Activated CD4-positive, alpha-beta T cell treated with anti-CD3 and anti-CD28 coated beads, Interleukin-2, amount 10 ng/mL, durations not matched to agents 24 days and 14 days (primary cell): ENCODE data around the gene NLGN1. TPM values are rescaled to one million over a fixed set of nuclear protein-coding genes. Genes with fewer than 3 reads are reported as not detected.

Experiments used
- DNase-seq: peaks from one replicate; pipeline ENCODE4 v3.0.0; 2022
- H3K27ac Mint-ChIP-seq: one replicate; pipeline ENCODE4 v1.8.0; 2022; ENCODE audit warnings: mild to moderate bottlenecking, mixed read lengths
- H3K27me3 Mint-ChIP-seq: one replicate; pipeline ENCODE4 v1.8.0; 2022; ENCODE audit warnings: mixed read lengths
- H3K36me3 Mint-ChIP-seq: one replicate; pipeline ENCODE4 v1.8.0; 2022; ENCODE audit warnings: low read depth, mild to moderate bottlenecking, mixed read lengths
- H3K4me1 Mint-ChIP-seq: one replicate; pipeline ENCODE4 v1.8.0; 2021; ENCODE audit warnings: mixed read lengths
- H3K4me3 Mint-ChIP-seq: one replicate; pipeline ENCODE4 v1.8.0; 2022; ENCODE audit warnings: mild to moderate bottlenecking, moderate library complexity, mixed read lengths
- H3K9me3 Mint-ChIP-seq: one replicate; pipeline ENCODE4 v1.8.0; 2021; ENCODE audit warnings: mixed read lengths
- intact Hi-C: fragments of 100-400 bp; cut with micrococcal nuclease; formaldehyde crosslinking; loops from one replicate; pipeline ENCODE4 v1.15.1; 2023
- total RNA-seq: library from RNA; stranded (reverse); gene quantifications from 2 replicates; pipeline ENCODE4 v1.2.3, GENCODE V29; 2022

The NLGN1 gene
- total RNA-seq, 1 donor from 2014 or later, result not detected

- Mint-ChIP-seq H3K4me1 (no peaks in the 10 kb centered on the region), H3K27ac (no peak overlapping the region), H3K9me3 (no peaks in the 10 kb centered on the region), H3K36me3 (no peaks in the 10 kb centered on the region), H3K4me3 (no peak overlapping the region), H3K27me3 (no peaks in the 10 kb centered on the region)
- no peak for DNase-seq
- intact Hi-C loops, result no loop called here
Measured at GRCh38 chr3:173552526-173552925, 155.0 kb downstream of the NLGN1 start.

GRCh38 chr3:173553635-173554280 lies 156.2 kb downstream of the NLGN1 start:
- Mint-ChIP-seq H3K27ac (no peak overlapping the region), H3K4me3 (no peak overlapping the region), H3K4me1 (no peaks in the 10 kb centered on the region), H3K36me3 (no peaks in the 10 kb centered on the region), H3K27me3 (no peaks in the 10 kb centered on the region), H3K9me3 (no peaks in the 10 kb centered on the region)
- intact Hi-C loops, result no loop called here
- DNase-seq, result no peak

- H3K4me1 Mint-ChIP-seq, result no peaks in the 10 kb centered on the region
- intact Hi-C loops, result no loop called here
- no peaks in the 10 kb centered on the region for H3K27me3 Mint-ChIP-seq
- H3K4me3 Mint-ChIP-seq, result no peak overlapping the region
- H3K9me3 Mint-ChIP-seq, result no peaks in the 10 kb centered on the region
- H3K36me3 Mint-ChIP-seq, result no peaks in the 10 kb centered on the region
- H3K27ac Mint-ChIP-seq, result no peak overlapping the region
- no peak for DNase-seq
Measured at GRCh38 chr3:173556546-173556945, 159.0 kb downstream of the NLGN1 start.

DNA sequence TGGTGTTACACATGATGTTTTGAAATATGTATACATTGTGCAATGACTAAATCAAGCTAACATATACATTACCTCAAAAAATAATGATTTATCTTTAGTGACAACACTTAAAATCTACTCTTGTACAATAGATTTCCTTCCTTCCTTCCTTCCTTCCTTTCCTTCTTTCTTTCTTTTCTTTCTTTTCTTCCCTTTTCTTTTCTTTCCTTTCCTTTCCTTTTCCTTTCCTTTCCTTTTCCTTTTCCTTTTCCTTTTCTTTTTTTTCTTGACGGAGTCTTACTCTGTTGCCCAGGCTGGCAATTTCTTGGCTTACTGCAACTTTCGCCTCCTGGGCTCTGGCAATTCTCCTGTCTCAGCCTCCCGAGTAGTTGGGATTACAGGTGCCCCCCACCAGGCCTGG lies 170.5 kb downstream of the NLGN1 start:
- Mint-ChIP-seq H3K9me3 (no peaks in the 10 kb centered on the region), H3K36me3 (no peaks in the 10 kb centered on the region), H3K27me3 (no peaks in the 10 kb centered on the region), H3K27ac (no peak overlapping the region), H3K4me3 (no peak overlapping the region), H3K4me1 (no peaks in the 10 kb centered on the region)
- DNase-seq, result no peak
- intact Hi-C loops, result no loop called here

DNA sequence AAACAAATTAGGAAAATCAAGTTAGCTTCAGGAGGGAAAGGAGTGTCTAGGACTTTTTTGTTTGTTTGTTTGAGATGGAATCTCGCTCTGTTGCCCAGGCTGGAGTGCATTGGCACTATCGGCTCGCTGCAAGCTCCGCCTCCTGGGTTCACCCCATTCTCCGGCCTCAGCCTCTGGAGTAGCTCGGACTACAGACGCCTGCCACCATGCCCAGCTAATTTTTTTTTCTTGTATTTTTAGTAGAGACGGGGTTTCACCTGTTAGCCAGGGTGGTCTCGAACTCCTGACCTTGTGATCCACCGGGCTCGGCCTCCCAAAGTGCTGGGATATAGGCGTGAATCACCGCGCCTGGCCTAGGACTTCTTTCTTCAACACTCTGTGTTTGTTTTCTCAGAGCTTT lies 171.1 kb downstream of the NLGN1 start:
- Mint-ChIP-seq H3K27ac (no peak overlapping the region), H3K4me3 (no peak overlapping the region), H3K4me1 (no peaks in the 10 kb centered on the region), H3K36me3 (no peaks in the 10 kb centered on the region), H3K27me3 (no peaks in the 10 kb centered on the region), H3K9me3 (no peaks in the 10 kb centered on the region)
- DNase-seq, result no peak
- intact Hi-C loops, result no loop called here

- no peaks in the 10 kb centered on the region for H3K36me3 Mint-ChIP-seq
- intact Hi-C loops, result no loop called here
- H3K27me3 Mint-ChIP-seq, result peaks cover 24% of the 10 kb centered on the region
- no peaks in the 10 kb centered on the region for H3K9me3 Mint-ChIP-seq
- no peak overlapping the region for H3K4me3 Mint-ChIP-seq
- H3K4me1 Mint-ChIP-seq, result peaks cover 8% of the 10 kb centered on the region
- DNase-seq, result no peak
- H3K27ac Mint-ChIP-seq, result no peak overlapping the region
Measured at GRCh38 chr3:173583496-173583895, 186.0 kb downstream of the NLGN1 start.

DNA sequence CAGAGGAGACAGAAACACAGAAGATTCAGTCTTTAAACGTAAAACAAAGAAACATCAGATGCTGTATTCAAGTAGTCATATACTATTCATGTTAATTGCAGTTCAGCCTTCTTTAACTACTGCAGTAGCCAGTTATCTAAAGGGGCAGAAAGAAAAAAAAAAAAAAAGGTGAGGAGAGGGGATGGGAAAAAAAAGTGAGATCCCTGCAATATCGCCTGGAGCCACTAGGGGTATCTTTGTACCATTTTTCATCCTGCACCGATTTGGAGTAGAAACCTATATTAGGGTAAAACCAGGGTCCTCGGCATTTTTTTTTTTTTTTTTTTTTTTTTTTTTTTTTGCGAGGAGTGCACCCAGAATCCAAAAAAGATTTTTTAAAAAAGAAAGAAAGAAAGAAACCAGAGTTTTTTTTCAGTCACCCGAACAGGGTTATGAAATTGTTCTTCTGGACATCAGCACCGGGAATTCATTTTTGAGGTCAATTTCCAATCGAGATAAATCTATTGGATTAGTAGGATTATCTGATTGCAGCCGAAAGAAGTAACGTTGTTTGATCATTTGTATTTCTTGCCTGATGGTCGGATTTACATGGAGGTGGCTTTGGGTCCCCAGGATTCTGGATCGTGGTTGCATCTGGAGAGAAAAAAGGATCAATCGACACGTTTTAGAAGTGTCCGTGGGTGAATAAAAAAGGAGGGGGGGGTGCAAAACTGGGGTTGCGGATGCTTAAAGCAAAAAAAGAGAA lies 186.7 kb downstream of the NLGN1 start:
- intact Hi-C loops, result no loop called here
- Mint-ChIP-seq H3K4me1 (peaks cover 8% of the 10 kb centered on the region), H3K4me3 (peak overlapping the region; percentile 5), H3K27me3 (peaks cover 24% of the 10 kb centered on the region), H3K9me3 (no peaks in the 10 kb centered on the region), H3K36me3 (no peaks in the 10 kb centered on the region), H3K27ac (no peak overlapping the region)
- no peak for DNase-seq

DNA sequence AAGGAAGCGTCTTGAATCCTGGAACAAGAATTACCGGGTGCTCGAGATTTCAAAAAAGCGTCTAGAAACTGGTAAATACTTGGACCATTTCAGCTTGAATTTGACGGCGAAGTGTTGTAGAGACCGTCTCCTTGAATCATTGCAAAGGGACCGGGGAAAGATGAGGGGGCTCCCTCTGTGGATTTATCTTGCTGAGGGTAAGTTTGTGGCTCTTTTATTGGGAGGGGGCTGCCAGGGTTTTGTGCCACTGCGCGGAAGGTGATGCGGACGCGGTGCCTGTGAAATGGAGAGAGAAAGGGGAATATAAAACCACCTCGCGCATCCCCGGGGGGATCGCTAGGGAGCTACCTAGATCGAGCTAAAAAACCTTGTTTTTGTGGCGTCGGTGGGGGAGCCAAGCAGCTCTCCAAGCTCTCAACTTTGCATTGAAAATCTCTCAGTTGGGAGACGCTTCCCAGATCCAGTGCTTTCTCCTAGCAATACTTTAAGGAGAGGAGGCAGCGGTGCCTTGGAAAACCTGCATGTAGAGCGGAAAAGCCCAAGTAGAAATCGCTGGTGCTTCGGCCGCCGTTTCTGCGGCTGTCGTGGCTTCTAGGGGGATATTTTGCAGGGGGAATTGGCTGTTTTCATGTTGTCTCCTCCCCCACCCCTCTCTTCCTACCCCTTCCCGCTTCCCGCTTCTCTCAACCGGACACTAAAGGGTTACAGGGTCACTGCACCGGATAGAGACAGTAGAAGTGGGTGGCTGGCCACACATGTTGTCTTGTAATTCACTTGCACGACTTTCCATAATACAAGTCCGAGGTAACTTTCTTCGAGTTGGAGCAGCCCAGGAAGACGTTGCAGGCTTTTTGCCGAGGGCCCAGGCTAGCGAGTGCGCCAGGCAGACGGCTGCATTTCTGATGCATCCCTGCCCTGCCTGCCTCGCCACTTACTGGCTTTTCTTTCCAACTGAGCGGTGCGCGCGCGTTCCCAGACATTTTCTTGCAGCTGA lies 187.6 kb downstream of the NLGN1 start:
- Mint-ChIP-seq H3K27ac (no peak overlapping the region), H3K4me1 (peaks cover 8% of the 10 kb centered on the region), H3K9me3 (no peaks in the 10 kb centered on the region), H3K27me3 (peaks cover 24% of the 10 kb centered on the region), H3K4me3 (peak overlapping the region; percentile 5), H3K36me3 (no peaks in the 10 kb centered on the region)
- intact Hi-C loops, result loop anchor here (5.0 kb wide), 1 partner anchor 188 kb away; the partner anchor contains the start of gene NLGN1
- no peak for DNase-seq

GRCh38 chr3:173586166-173586565 lies 188.6 kb downstream of the NLGN1 start:
- no peak for DNase-seq
- intact Hi-C loops, result loop anchor here (5.0 kb wide), 1 partner anchor 189 kb away; the partner anchor contains the start of gene NLGN1
- Mint-ChIP-seq H3K27me3 (peaks cover 24% of the 10 kb centered on the region), H3K4me1 (peaks cover 8% of the 10 kb centered on the region), H3K4me3 (no peak overlapping the region), H3K27ac (no peak overlapping the region), H3K36me3 (no peaks in the 10 kb centered on the region), H3K9me3 (no peaks in the 10 kb centered on the region)

DNA sequence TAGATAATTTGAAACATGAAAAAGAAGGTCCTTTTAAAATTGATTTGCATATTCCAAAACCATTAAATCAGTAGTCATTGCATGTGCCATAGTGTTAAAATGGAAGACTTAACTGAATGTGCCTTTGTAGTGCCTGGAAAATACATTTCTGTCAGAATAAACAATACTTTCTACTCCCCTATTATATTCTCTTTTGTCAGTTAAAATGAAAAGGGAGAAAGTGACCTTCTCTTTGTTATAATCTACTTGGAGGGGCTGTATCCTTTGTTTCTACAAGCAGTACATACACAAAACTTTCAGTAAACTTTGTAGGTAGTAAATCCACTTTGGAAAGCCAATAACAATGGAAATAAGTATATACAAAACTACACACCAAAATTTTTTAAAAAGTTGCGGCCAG lies 189.5 kb downstream of the NLGN1 start:
- intact Hi-C loops, result loop anchor here (5.0 kb wide), 1 partner anchor 190 kb away; the partner anchor contains the start of gene NLGN1
- Mint-ChIP-seq H3K27ac (no peak overlapping the region), H3K36me3 (no peaks in the 10 kb centered on the region), H3K4me3 (no peak overlapping the region), H3K9me3 (no peaks in the 10 kb centered on the region), H3K4me1 (peaks cover 8% of the 10 kb centered on the region), H3K27me3 (peaks cover 24% of the 10 kb centered on the region)
- no peak for DNase-seq

DNA sequence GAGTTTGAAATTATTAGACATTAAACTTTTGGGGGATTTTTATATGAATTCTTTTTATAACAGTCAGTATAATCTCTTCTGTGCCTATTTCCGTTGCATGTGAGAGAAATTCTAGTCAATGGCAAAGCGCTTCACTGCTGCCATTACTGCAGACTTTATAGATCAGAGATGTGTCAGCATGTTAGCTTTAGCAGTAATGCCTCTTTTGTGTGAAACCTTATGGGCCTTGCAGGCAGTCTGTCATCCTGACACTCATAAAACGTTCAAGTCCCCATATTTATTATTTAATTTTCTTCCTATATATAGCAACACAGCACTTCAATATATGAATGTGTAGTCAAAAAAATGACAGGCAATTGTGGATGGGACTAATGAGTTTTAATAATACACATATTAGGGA lies 191.0 kb downstream of the NLGN1 start:
- H3K4me3 Mint-ChIP-seq, result no peak overlapping the region
- peaks cover 8% of the 10 kb centered on the region for H3K4me1 Mint-ChIP-seq
- no peak overlapping the region for H3K27ac Mint-ChIP-seq
- peaks cover 24% of the 10 kb centered on the region for H3K27me3 Mint-ChIP-seq
- DNase-seq, result no peak
- intact Hi-C loops, result loop anchor here (5.0 kb wide), 1 partner anchor 191 kb away; the partner anchor contains the start of gene NLGN1
- no peaks in the 10 kb centered on the region for H3K36me3 Mint-ChIP-seq
- peaks cover 5% of the 10 kb centered on the region for H3K9me3 Mint-ChIP-seq

GRCh38 chr3:173589116-173589515 lies 191.6 kb downstream of the NLGN1 start:
- no peak overlapping the region for H3K27ac Mint-ChIP-seq
- intact Hi-C loops, result loop anchor here (5.0 kb wide), 1 partner anchor 192 kb away; the partner anchor contains the start of gene NLGN1
- peaks cover 19% of the 10 kb centered on the region for H3K27me3 Mint-ChIP-seq
- H3K4me1 Mint-ChIP-seq, result peaks cover 8% of the 10 kb centered on the region
- no peaks in the 10 kb centered on the region for H3K36me3 Mint-ChIP-seq
- peaks cover 6% of the 10 kb centered on the region for H3K9me3 Mint-ChIP-seq
- no peak for DNase-seq
- no peak overlapping the region for H3K4me3 Mint-ChIP-seq

DNA sequence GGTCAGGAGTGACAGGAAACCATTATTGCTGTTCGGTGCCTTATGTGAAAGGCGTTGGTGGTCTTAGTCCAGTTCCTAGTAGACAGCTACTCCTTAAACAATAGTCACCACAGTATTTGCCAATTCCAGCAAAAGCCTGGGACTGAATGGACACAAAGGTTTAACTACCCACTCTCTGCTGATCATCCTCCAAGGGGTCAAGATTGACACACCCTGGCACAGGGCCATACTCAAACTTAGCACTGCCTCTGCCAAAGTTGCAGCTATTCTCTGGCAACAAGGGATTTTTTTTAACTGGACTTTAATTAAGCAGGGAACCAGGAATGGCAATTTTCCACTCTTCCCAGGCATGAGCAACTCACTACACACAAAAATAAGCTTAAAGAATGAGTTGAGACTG lies 193.9 kb downstream of the NLGN1 start:
- no peak for DNase-seq
- H3K4me1 Mint-ChIP-seq, result no peaks in the 10 kb centered on the region
- H3K27ac Mint-ChIP-seq, result no peak overlapping the region
- H3K9me3 Mint-ChIP-seq, result peaks cover 6% of the 10 kb centered on the region
- intact Hi-C loops, result no loop called here
- no peak overlapping the region for H3K4me3 Mint-ChIP-seq
- H3K27me3 Mint-ChIP-seq, result peaks cover 3% of the 10 kb centered on the region
- H3K36me3 Mint-ChIP-seq, result no peaks in the 10 kb centered on the region
